Embryonic facial prominence (tissue), 1 donor: ENCODE results near the gene DUSP14.

Experiments used
- DNase-seq: peaks from one replicate; pipeline ENCODE4 v3.0.0-alpha.2; 2016; ENCODE audit errors: extremely low spot score

The DUSP14 gene

DNA sequence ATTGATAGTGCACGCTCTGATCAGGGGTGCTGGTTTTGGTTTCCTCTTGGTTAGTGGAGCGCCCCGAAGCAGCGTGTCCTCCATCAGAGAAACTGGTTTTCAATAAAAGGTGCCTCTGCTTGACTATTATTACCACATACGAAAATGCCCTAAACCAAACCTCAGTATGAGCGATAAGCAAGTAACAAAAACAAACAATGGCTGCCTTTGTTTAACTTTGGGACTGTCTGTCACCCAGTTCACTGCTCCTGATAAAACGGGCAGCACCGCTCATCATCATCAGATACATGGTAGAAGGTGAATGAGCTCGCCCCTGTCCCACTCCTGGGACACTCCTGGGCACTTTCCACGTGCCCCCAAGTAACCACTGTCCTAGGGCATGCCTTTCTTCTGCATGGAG lies 24.0 kb downstream of the DUSP14 start:
- no peak for DNase-seq

DNA sequence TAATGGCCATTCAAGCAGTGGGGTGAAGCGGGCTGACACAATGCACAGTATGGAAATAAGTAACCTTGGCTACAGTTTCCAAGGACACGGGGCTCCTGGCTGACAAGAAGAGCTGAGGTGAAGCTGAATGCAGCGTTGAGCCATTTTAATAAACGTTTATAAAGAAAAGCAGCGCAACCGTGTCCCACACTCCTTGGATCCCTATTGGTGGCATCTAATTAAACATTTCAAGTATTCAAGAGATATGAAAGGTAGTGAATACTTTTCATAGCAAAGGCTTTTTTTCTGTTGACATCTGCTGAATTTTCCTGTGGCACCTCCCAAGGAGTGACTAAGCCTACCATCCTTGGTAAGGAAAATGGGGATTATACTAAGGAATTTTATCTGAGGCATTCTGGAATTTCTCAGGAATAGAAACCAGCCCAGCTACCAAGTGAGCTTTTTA lies 26.5 kb downstream of the DUSP14 start:
- DNase-seq = no peak

DNA sequence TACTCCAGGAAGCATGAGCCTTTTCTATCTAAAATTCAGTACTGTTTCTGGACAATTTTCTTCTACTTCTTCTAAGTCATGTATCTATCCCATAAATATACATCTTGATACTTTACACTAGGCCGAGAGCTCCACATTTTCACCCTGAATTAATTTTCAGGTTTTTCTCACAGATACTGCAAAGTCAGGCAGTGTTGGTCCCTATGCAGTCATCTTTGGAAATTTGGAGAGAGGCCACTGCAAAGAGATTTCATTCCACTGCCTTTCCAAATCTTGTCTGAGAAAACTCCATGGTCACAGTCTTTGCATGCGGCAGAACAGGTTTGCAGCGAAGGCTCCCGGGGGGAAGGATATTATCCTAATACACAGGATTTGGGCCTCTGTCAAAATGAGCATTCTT lies 28.2 kb downstream of the DUSP14 start:
- no peak for DNase-seq

DNA sequence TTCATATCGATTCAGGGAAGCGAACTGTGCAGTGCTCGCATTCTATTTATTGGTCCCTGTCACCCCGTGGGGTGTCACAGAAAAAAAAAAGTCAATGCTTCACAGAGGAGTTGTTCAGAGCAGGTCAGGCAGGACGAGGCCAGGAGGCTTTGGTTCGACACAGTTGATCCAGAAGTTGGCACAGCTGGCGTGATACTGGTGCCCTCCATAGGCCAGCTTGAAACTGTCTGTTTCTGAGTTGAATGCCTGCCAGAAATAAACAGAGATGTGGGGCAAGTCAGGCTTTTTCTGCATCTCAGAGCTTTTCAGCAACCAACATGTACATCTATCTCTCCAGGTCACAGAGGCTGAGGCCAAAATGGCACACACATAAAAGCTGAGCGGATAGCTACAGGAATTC lies 29.1 kb downstream of the DUSP14 start:
- DNase-seq = no peak

DNA sequence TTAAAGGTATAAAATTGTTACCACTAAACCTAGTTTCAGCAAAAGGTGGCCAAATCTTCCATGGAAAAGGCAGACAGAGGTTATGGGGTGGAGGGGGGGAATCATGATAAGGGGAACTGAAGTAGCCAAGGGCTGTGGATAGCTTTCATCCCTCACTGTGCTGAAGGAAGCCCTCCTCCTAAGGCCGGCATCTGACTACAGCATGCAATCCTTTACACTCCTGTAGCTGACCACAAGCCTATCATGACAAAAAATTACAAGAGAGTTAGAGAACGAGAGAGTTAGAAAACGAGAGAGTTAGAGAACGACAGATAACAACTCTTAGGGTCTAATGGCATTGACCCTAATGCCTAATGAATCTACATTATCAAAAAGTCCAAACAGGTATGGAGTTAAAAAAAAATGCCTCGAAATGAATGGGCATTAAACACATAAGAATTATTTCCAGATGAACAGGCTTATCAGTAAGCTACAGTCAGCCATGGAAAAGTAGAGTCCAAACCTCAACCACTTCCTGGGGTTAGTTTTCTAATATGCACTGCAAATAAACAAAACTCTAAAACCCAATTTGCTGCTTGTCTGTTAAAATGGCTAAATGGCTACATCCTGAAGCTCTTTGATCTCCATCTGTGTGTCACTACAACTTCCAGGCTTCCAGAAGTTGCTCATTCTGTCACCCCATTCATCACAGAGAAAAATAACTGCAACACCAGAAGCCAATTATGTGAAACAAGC lies 29.7 kb downstream of the DUSP14 start:
- no peak for DNase-seq

DNA sequence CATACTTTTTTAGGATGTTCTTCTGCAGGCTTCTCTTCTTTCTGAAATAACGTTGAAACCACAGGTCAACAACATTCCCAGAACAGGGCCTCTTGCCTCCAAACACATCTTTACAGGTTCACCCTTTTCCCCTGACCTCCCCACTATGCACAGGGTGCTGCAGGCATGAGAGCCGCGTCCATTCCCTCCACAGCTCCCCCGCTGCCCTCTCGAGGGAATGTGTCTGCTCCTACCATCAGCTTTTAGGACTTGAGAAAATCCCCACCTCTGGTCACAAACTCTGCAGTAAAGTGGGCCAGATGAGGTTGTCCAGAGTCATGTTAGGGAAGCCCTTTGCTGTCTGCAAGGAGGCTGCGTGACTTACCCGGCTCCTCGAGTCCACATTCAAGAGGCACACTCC lies 30.5 kb downstream of the DUSP14 start:
- no peak for DNase-seq

DNA sequence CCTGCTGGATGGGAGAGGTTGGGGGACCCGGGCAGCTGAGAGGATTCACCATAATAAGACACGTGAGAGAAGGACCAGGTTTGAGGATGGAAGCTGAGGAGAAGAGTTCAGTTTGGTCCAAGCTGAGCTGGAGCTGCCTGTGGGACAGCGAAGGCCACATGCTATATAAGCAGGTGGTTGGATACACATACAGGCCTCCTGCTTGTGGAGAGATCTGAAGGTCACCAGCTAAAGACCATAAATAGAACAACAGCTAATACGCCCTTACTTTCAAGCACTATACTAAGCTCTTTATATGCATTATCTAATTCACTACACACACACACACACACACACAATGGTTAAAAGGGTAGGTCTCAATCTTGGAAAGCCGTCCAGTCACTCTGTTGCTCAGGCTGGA lies 32.1 kb downstream of the DUSP14 start:
- no peak for DNase-seq

DNA sequence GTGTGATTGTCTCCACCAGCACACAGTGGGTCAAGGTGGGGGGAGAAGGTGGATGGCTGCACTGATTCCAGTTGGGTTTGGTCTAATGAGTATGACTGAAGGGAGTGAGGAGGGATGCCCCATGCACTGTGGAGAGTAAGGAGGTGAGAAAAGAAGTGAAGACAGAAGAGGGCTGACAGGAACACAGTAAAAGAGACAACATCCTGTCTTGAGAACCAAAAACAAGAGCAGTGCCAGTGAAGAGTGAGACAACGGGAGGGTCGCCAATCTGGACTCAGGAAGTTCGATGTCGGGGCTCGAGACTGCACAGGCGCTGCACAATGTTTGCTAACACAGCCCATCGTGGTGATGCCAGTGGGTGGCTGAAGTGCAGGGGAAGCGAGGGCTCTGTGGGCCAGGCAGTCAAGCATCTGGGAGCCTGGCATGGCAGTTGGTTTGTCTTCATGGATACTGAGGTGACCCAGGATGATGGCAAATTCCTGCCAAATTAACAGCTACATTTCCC lies 34.1 kb downstream of the DUSP14 start:
- no peak for DNase-seq

DNA sequence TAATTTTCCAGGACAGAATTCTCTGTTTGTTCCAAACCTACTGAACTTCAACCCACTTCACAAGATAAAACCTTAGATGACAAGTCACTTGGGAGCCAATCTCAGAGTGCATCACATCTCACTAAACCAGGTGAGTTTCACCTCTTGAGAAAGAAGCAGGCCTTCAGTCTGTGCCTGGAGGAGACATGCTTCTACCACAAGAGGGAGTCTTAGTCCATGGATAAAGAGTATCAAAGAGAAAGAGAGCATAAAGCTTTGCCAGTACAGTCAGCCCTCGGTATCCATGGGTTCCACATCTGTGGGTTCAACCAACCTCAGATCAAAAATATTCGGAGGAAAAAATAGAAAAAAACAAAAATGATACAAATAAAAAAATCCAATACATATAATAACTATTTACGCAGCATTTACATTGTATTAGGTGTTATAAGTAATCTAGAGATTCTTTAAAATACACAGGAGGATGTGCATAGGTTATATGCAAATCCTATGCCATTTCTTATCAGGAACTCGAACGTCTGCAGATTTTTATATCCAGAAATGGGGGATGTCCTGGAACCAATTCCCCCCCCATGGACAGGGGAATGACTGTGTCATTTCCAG lies 37.7 kb downstream of the DUSP14 start:
- DNase-seq = peak; percentile 64

DNA sequence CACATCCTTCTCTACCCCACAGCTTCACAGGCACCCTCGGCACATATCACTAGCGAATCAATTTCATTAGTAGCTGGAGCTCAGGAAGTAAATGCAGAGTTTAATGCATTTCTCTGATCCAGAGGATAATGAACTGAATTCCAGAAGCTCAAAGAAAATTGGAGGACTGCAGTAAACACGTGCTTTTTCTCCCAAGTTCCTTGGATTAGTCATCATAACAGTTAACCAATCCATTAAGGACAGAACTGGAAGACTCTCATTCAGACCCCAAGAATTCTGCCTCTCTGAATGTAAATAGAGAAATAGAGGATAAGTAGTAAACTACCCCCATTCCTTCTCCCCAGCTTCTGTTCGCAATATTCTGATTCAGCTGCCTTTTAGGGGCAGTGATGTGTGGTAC lies 40.7 kb downstream of the DUSP14 start:
- no peak for DNase-seq

DNA sequence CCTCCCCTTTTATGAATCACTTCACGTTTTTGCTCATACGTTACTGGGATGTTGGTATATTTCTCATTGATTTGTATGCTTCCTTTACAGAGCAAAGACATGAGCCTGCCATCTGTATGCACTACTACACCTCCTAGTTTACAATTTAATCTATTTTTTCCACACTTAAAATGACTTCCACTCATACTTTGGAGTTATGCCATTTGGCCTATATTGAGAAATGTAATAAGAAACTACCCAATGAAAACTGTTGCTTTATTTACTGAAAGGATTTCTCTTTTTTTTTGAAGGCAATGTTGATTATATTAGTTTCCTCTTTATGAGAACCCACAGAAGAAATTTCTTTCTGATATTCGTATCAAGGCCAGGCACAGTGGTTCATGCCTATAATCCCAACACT lies 43.1 kb downstream of the DUSP14 start:
- DNase-seq = no peak

DNA sequence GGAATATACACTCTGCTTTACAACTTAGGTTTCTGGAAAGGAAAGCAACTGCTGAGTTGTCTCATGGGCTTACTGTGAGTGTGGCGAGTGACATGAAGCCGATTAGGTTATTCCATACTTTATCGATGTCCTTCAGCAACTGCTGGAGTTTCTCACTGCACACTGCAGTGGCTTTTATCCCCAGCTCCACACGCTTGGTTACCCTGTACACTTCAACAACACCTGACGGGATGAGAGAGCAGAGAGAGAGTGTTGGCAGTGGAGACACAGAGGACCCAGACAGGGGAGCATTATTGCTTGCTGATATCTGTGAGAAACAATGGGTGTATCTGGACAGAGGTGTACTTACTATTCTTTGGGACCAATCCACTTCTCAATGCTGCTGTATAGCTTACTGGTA lies 46.2 kb downstream of the DUSP14 start:
- no peak for DNase-seq

DNA sequence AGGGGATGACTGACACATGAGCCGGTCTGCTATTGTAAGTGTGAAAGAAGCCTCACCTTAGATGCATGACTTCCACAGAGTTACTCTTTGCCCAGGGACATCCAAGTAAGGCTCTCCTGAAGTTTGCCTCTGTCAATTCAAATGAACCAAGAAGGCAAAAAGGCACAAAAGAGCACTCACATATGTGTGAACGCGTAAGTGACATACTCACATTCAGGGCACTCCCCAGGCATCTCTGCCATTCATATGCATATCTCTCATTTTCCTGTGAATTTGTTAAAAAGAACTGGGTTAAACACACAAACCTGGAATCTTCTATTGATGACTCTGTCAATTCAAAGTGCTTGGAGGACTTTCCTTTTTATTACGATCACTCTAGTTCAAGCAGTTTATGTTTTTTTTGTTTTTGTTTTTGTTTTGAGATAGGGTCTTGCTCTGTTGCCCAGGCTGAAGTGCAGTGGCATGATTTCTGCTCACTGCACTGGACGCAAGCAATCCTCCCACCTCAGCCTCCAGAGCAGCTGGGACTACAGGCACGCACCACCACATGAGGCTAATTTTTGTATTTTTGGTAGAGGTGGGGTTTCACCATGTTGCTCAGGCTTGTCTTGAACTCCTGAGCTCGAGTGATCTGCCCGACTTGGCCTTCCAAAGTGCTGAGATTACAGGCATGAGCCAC lies 49.4 kb downstream of the DUSP14 start:
- DNase-seq = no peak

DNA sequence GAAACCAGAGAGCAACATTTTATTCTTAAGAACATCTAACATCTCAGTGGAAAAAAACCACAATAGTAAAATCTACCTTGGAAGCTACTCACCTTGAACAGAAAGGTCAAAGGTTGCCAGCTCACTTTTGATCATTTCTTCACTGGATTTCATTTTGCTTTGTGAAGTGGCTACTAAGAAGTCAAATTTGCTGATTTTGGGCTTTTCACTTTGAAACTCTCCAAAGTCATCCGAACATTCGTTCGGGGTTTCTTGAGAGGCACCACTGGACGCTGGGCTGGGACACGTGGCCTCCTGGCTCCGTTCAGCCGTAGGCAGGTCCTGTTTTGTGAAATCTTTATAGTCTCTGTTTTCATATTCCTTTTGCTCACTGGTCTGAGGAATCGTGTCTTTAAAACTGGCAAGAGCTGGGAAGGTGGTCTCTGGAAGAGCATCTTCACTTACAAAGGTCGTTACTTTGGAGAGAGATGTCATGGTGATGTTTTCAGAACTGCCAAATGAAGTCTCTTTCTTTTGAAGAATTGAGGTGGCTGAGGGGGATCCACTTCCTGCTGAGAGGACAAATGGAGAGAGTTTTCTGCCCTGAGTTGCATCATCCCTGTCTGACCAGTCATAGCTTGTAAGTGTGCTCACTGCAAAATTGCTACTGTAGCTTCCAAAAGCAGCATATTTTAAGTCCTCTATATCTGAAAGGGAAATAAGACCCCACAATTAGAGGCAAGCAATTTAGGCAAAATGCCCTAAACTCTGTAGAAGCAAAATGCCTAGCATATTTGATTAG lies 52.4 kb downstream of the DUSP14 start:
- no peak for DNase-seq

DNA sequence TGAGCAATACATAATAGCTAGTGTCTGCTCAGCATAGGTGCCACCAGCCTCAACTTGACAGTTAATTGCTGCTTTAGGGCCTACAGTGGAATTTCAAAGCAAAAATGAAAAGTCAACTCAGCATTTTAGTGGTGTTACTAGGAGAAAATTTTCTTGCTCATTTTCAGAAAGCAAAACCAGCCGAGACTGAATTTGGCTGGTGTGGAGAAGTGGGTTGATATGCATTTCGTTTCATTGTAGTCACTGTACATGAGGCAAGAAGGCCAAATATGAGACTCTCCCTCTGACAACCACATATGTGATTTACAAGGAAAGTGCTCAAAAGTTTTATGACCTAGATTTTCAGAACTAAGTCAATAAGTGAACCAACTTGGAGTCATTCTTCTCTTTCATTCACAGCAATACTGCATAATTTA lies 54.0 kb downstream of the DUSP14 start:
- DNase-seq = no peak

DNA sequence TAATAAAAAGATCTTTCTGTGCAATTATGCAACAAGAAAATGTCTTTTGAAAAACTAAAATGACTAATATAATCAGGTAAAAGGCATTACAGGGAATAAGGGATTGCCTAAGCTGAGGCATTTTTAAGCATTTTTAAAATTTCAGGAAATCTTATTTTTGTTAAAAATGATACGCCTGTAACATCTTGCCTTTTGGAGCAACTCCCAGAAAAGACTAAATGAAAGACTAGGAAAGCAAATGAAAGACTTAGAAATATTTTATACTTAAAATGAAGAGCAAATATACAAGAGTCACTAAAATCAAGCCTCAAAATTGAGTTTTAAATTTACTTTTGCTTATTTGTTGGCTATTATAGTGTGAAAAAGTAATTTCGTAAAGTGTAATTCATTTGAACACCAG lies 55.8 kb downstream of the DUSP14 start:
- no peak for DNase-seq

DNA sequence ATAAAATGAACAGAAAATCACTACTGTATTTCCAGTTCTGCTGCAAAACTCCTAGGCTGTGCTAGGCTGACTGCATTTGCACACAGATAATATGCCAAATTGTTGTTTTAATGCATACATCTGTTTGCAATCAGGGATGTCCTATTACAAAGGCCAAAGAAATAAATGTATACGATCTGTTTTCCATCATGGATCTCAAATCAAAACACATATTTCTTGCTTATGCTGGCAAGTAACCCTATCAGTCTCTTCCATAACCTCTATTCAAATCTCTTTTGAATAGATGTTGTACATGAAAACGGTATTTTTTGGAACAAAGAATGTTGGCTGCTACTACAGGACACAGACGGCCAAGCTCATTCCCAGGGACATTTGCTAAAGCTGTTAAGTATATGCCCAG lies 56.6 kb downstream of the DUSP14 start:
- DNase-seq = peak; percentile 36

DNA sequence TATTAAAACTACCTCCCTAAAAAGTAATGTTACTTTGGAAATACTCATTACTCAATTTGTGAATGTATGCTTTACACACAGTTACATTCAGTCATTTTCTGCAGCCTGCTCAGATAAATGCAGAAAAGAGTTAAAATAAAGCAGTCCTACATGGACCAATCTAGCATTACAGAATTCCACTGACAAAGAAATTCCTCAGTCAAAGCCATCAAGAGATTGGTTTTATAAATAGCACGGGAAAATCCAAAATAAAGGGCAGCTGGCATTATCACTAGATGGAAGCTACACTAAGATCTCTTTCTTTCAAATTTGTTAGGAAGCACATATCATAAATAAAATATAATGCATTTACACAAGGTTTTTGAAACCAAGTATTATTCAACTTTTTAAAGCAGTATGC lies 58.3 kb downstream of the DUSP14 start:
- DNase-seq = no peak

DNA sequence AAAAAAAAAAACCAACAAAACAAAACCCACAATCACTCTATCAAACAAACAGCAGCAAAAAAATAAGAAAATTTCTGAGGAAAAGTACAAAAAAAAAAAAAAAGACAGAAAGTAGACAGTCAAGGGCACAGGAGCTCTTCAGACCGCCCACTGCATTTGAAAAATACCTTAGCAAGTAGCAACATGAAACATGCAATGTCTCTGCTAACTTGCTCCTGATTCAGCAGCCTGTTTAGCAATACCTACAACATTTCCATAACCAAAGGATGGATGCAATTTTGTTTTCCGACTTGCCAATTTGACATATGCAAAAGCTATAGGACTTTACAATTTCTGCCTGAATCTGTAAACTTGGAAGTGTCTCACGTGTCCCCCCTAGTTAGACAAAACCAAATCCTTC lies 62.1 kb downstream of the DUSP14 start:
- no peak for DNase-seq

DNA sequence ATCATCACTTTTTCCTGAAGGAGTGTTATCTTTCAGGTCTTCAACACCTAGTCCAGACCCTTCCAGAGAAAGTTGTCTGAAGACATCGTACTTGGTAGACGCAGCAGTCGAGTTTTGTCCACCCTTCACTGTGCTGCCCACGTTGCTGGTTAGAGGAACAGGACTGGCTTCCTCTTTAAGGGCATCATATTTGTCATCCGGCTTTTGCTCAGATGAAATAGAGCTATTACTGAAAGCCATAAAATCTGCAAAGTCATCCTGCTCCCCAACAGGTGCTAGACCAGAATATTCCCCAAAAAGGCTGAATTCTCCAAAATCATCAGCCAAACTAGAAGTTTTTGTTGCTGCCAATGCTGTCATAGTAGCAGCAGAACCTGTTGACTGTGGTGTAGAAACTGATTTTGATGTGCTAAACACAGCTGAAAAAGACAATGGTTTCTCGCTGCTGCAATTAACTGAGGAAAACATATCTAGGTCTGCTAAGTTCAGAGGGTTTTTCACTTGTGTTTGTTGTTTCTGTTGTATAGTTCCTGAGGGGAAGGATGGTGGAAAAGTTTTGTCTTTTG lies 63.8 kb downstream of the DUSP14 start:
- DNase-seq = no peak

DNA sequence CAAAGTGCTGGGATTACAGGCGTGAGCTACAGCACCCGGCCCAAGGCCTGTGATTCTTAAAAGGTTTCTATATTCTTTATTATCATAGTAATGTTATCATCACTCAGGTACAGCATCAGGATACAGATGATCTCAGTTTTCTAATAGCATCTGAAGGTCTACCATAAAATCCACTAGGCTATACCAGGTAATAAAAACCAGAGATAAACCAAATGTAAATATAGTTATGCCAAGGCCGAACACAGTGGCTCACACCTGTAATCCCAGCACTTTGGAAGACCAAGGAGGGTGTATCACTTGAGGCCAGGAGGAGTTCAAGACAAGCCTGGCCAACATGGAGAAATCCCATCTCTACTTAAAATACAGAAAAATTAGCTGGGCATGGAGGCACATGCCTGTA lies 65.7 kb downstream of the DUSP14 start:
- no peak for DNase-seq

DNA sequence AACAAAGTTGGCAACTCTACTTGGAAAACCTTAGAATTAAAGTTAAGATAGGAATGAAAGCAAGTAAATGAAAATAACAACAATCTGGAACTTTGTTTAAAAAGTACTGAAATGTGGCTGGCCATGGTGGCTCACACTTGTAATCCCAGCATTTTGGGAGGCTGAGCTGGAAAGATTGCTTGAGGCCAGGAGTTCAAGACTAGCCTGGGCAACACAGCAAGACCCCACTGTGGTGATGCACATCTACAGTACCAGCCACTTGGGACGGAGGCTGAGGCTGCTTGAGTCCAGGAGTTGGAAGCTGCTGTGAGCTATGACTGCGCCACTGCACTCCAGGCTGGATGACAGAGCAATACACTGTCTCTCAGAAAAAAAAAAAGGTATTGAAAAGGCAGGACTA lies 67.8 kb downstream of the DUSP14 start:
- DNase-seq = no peak
